ENCODE data around the gene HNRNPC. TPM values are rescaled to one million over a fixed set of nuclear protein-coding genes. Genes with fewer than 3 reads are reported as not detected.
A peak's percentile ranks its signal among the peaks of the same experiment; 100 is the strongest.
"Not testable (repeated sequence)": the region's sequence is repeated elsewhere in the genome, so short reads cannot be mapped to it uniquely, and the experiment has no call there.

Gene HNRNPC
- total and polyA plus RNA-seq, 2 experiments from 2014 or later, result 584 to 674 TPM

- no peaks in the 10 kb centered on the region for H3K9me2 ChIP-seq (ENCODE audit: insufficient read depth)
- H2AFZ ChIP-seq, result no peak overlapping the region
- H3K4me2 ChIP-seq (ENCODE audit: unreplicated experiment), result no peak overlapping the region
- no peaks in the 10 kb centered on the region for H3K36me3 ChIP-seq (ENCODE audit: low read depth)
- no peaks in the 10 kb centered on the region for H3F3A ChIP-seq (ENCODE audit: insufficient read depth)
- DNase-seq, result no peak
- 73 to 79% methylated on average over 3 of the region's 3 CpGs for WGBS, 2 experiments (ENCODE audit: low coverage in 1 of 2, low lambda C conversion rate in 2 of 2, missing lambda C conversion rate in 2 of 2)
- in situ Hi-C loops (cut with MboI), result no loop called here
- H3K4me1 ChIP-seq (ENCODE audit: insufficient read depth), result no peaks in the 10 kb centered on the region
- H4K20me1 ChIP-seq (ENCODE audit: insufficient read depth), result no peaks in the 10 kb centered on the region
- no peaks in the 10 kb centered on the region for H3K9me3 ChIP-seq (ENCODE audit: low read depth)
- no peak overlapping the region for H3K27ac ChIP-seq
- H3K27me3 ChIP-seq (replicated peaks; ENCODE audit: insufficient read depth), result peaks cover 18% of the 10 kb centered on the region
- no peak overlapping the region for H3K4me3 ChIP-seq
- no peaks in the 10 kb centered on the region for H3K79me2 ChIP-seq (ENCODE audit: insufficient read depth)
- no peak overlapping the region for H3K9ac ChIP-seq
- TF ChIP-seq EZH2 (IDR thresholded peaks at IDR 0.05; ENCODE audit: insufficient read depth, poor library complexity, severe bottlenecking) (no peak), EZH2phosphoT487 (IDR thresholded peaks at IDR 0.05; ENCODE audit: insufficient read depth, low read depth) (no peak)
Observed at GRCh38 chr14:21307637-21308036, 38.4 kb upstream of the HNRNPC start.

DNA sequence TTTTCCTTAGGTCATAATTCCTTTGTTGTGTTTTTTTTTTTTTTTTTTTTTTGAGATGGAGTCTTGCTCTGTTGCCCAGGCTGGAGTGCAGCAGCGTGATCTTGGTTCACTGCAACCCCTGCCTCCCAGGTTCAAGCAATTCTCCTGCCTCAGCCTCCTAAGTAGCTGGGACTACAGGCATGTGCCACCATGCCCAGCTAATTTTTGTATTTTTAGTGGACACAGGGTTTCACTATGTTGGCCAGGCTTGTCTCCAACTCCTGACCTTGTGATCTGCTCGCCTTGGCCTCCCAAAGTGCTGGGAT is 33.5 kb upstream of the HNRNPC start:
- DNase-seq; H3K4me2 ChIP-seq (ENCODE audit: unreplicated experiment); H3K4me1 ChIP-seq (ENCODE audit: insufficient read depth); in situ Hi-C loops (cut with MboI); H3K9me2 ChIP-seq (ENCODE audit: insufficient read depth); H4K20me1 ChIP-seq (ENCODE audit: insufficient read depth); H3K9me3 ChIP-seq (ENCODE audit: low read depth); H3F3A ChIP-seq (ENCODE audit: insufficient read depth); H3K36me3 ChIP-seq (ENCODE audit: low read depth); H3K79me2 ChIP-seq (ENCODE audit: insufficient read depth); H2AFZ ChIP-seq; H3K9ac ChIP-seq; H3K4me3 ChIP-seq; H3K27ac ChIP-seq: not testable (repeated sequence)
- H3K27me3 ChIP-seq (replicated peaks; ENCODE audit: insufficient read depth), result peaks cover 23% of the 10 kb centered on the region
- WGBS, 2 experiments (ENCODE audit: low coverage in 1 of 2, low lambda C conversion rate in 2 of 2, missing lambda C conversion rate in 2 of 2), result 74 to 88% methylated on average over 2 of the region's 2 CpGs

DNA sequence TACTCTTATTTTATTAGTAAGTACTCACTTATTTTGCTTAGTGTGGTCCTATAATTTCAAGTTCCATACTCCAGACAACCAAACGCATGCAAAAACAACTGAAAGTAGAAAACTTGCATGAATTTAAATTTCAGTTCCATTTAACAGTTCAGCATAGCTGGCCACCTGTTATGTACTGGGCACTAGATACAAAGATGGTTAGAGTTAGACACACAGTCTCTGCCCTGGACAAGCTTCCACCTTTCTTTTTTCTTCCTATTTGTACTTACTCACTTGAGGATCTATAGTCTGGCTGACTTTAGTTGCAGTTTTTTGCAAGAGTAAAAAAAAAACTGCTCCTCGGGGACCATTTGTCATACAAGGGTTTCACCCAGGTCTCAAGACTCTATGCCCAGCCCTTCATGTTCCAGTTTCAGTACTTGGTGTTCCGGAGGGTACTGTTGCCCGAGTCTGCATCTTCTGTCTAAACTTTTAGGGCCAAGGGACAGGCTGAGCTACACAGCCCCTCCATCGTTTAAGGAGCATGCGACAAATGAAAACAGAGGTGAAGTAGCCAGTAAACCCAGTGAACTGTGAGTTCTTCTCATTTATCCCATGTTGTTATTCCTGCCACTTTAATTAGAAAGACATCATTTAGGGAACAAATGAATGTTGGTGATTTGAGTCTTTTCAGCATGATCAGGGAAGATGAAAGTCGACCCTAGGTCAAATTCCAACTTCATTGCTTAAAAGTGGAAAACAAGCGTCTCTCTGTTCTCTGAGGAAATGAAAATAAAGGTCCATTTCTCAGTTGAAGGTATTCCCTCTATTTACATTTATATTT is 33.0 kb upstream of the HNRNPC start:
- in situ Hi-C loops (cut with MboI), result no loop called here
- H3K4me3 ChIP-seq, result no peak overlapping the region
- H3K9me3 ChIP-seq (ENCODE audit: low read depth), result no peaks in the 10 kb centered on the region
- H3K9me2 ChIP-seq (ENCODE audit: insufficient read depth), result no peaks in the 10 kb centered on the region
- no peaks in the 10 kb centered on the region for H3K4me1 ChIP-seq (ENCODE audit: insufficient read depth)
- H3K36me3 ChIP-seq (ENCODE audit: low read depth), result no peaks in the 10 kb centered on the region
- no peaks in the 10 kb centered on the region for H3F3A ChIP-seq (ENCODE audit: insufficient read depth)
- no peak for TF ChIP-seq EZH2phosphoT487 (IDR thresholded peaks at IDR 0.05; ENCODE audit: insufficient read depth, low read depth)
- no peak for TF ChIP-seq EZH2 (IDR thresholded peaks at IDR 0.05; ENCODE audit: insufficient read depth, poor library complexity, severe bottlenecking)
- DNase-seq, result no peak
- H3K79me2 ChIP-seq (ENCODE audit: insufficient read depth), result no peaks in the 10 kb centered on the region
- H3K4me2 ChIP-seq (ENCODE audit: unreplicated experiment), result no peak overlapping the region
- H3K9ac ChIP-seq, result no peak overlapping the region
- no peak overlapping the region for H3K27ac ChIP-seq
- no peak overlapping the region for H2AFZ ChIP-seq
- H3K27me3 ChIP-seq (replicated peaks; ENCODE audit: insufficient read depth), result peaks cover 23% of the 10 kb centered on the region
- 59 to 67% methylated on average over 8 of the region's 8 CpGs for WGBS, 2 experiments (ENCODE audit: low coverage in 1 of 2, low lambda C conversion rate in 2 of 2, missing lambda C conversion rate in 2 of 2)
- H4K20me1 ChIP-seq (ENCODE audit: insufficient read depth), result no peaks in the 10 kb centered on the region

- Histone ChIP-seq H3K4me1 (ENCODE audit: insufficient read depth) (no peaks in the 10 kb centered on the region), H3K36me3 (ENCODE audit: low read depth) (no peaks in the 10 kb centered on the region), H3K79me2 (ENCODE audit: insufficient read depth) (no peaks in the 10 kb centered on the region), H3F3A (ENCODE audit: insufficient read depth) (no peaks in the 10 kb centered on the region), H3K9ac (no peak overlapping the region), H2AFZ (peak overlapping the region; percentile 51; the same call in 1 of the 2 replicates), H3K4me3 (peak overlapping the region; percentile 43), H3K4me2 (ENCODE audit: unreplicated experiment) (peak overlapping the region; percentile 35), H3K9me2 (ENCODE audit: insufficient read depth) (no peaks in the 10 kb centered on the region), H3K9me3 (ENCODE audit: low read depth) (no peaks in the 10 kb centered on the region), H4K20me1 (ENCODE audit: insufficient read depth) (no peaks in the 10 kb centered on the region), H3K27ac (no peak overlapping the region), H3K27me3 (replicated peaks; ENCODE audit: insufficient read depth) (peaks cover 23% of the 10 kb centered on the region)
- peak; percentile 13 for DNase-seq
- TF ChIP-seq EZH2phosphoT487 (IDR thresholded peaks at IDR 0.05; ENCODE audit: insufficient read depth, low read depth) (no peak), EZH2 (IDR thresholded peaks at IDR 0.05; ENCODE audit: insufficient read depth, poor library complexity, severe bottlenecking) (peak; percentile 46)
- WGBS, 2 experiments (ENCODE audit: low coverage in 1 of 2, low lambda C conversion rate in 2 of 2, missing lambda C conversion rate in 2 of 2), result 6 to 9% methylated on average over 27 to 30 of the region's 30 CpGs
- in situ Hi-C loops (cut with MboI), result no loop called here
Observed at GRCh38 chr14:21300892-21301291, 31.6 kb upstream of the HNRNPC start.
